IPS-18c (cell line): ENCODE measurements around the gene CCDC187.
"Not testable (repeated sequence)": the region's sequence is repeated elsewhere in the genome, so short reads cannot be mapped to it uniquely, and the experiment has no call there.

ENCODE experiments used
- H3K4me3 ChIP-seq: 2 replicates; pipeline ENCODE4 v1.7.0; 2013; ENCODE audit warnings: low read depth, mild to moderate bottlenecking, low read length, moderate library complexity; ENCODE audit not compliant: insufficient read depth
- H3K9me3 ChIP-seq: one replicate; pipeline ENCODE4 v1.6.1; 2013; ENCODE audit warnings: mild to moderate bottlenecking, low read length, moderate library complexity; ENCODE audit not compliant: control insufficient read depth, insufficient read depth

The CCDC187 gene

DNA sequence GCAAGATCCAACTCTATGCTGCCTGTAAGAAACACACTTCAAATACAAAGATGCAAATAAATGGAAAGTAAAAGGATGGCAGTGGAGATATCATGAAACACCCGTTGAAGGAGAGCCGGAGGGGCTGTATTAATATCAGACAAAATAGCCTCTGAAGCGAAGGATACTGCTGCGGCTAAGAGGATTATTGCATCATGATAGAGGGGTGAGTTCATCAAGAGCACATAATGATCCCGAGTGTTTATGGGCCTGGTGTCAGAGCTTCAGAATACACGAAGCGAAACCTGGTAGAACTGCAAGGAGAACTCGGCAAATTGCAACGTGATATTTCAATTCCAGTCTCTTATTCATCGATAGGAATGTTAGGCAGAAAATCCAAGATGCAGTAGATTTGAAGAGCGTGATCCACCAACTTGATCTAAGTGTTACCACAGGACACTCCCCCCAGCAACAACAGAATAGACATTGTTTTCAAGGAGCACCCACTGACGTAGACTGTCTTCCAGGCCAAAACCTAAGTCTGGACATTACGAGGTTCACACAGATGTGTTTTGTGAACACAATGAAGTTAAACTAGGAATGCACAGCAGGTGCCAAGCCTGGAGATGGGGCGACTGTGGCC, 30.5 kb downstream of the CCDC187 start:
- H3K9me3 ChIP-seq = no peaks in the 10 kb centered on the region
- no peak overlapping the region for H3K4me3 ChIP-seq

GRCh38 chr9:136270173-136270705, 33.7 kb downstream of the CCDC187 start:
- peaks cover 2% of the 10 kb centered on the region for H3K9me3 ChIP-seq

GRCh38 chr9:136268735-136269134, 35.2 kb downstream of the CCDC187 start:
- H3K4me3 ChIP-seq = no peak overlapping the region
- peaks cover 2% of the 10 kb centered on the region for H3K9me3 ChIP-seq

More at GRCh38 chr9:136270173-136270705, 33.7 kb downstream of the CCDC187 start:
- H3K4me3 ChIP-seq = no peak overlapping the region

GRCh38 chr9:136268318-136268717, 35.6 kb downstream of the CCDC187 start:
- Histone ChIP-seq H3K4me3 (no peak overlapping the region), H3K9me3 (peaks cover 2% of the 10 kb centered on the region)

- H3K4me3 ChIP-seq = peak overlapping the region; percentile 71
Observed at GRCh38 chr9:136267261-136268111, 36.4 kb downstream of the CCDC187 start.

GRCh38 chr9:136266641-136267040, 37.3 kb downstream of the CCDC187 start:
- H3K9me3 ChIP-seq, H3K4me3 ChIP-seq: not testable (repeated sequence)

More at GRCh38 chr9:136267261-136268111, 36.4 kb downstream of the CCDC187 start:
- H3K9me3 ChIP-seq = peaks cover 2% of the 10 kb centered on the region

DNA sequence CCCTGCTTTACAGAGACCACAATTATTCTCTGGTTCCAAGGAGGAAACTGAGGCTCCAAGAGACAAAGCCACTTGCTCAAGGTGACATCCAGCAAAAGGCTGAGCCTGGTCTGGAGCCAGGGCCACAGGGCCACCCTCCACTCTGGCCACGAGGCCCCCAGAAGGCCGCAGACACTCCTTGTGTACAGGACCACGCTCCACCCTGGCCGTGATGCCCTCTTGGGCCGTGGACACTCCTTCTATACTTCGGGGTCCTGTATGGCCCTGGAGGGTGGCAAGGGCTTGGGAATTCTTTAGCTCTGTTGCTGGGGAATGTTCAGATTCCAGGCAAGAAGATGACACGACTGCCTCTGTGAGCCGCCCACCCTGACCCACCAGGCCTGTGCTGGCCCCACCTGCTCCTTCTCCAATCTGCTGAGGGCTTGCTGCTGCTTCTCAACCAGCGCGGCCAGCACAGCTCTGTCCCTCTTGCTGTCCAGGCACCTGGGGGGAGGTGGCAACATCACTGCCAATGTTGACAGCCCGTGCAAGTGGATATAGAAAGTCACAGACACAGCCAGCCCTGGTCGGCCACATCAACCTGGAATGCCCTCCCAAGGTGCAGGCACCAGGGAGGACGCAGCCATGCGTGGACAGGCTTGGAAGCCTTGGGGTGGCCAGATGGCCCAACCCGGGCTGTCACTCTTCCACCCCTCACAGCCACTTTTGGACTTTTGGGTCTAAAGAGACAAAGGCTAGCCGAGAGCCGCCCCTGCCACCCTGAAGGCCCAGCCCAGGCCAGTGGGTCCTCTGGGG, 38.1 kb downstream of the CCDC187 start:
- H3K9me3 ChIP-seq = peaks cover 2% of the 10 kb centered on the region
- H3K4me3 ChIP-seq = no peak overlapping the region

GRCh38 chr9:136264441-136265405, 39.2 kb downstream of the CCDC187 start:
- Histone ChIP-seq H3K9me3 (peaks cover 2% of the 10 kb centered on the region), H3K4me3 (no peak overlapping the region)

- H3K4me3 ChIP-seq = no peak overlapping the region
- H3K9me3 ChIP-seq = peaks cover 2% of the 10 kb centered on the region
Observed at GRCh38 chr9:136264031-136264430, 39.9 kb downstream of the CCDC187 start.

DNA sequence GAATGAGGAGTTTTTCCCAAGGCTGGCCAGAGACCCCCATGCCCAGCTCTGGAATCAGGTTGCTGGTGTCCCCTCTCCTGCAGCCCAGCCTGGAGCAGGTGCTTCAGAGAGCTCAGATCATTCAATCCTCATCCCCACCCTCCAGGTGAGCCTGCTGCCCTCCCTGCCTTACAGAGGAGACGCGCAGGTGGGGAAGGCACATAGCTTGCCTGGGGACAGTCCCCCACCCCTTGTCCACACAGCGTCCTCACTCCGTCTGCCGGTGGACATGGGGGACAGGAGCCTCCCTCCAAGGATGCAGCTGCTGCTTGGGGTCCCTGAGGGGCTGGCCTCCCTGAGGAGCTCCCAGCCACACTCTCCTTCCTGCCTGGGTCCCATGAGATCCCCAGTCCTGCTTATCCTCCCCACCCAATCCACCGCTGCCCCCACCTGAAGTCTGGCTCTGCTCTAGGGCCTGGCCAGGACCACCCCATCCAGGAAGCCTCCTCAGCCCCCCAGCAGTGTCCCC, 41.2 kb downstream of the CCDC187 start:
- peaks cover 2% of the 10 kb centered on the region for H3K9me3 ChIP-seq
- no peak overlapping the region for H3K4me3 ChIP-seq

GRCh38 chr9:136261686-136262430, 42.0 kb downstream of the CCDC187 start:
- Histone ChIP-seq H3K9me3 (peaks cover 2% of the 10 kb centered on the region), H3K4me3 (no peak overlapping the region)

DNA sequence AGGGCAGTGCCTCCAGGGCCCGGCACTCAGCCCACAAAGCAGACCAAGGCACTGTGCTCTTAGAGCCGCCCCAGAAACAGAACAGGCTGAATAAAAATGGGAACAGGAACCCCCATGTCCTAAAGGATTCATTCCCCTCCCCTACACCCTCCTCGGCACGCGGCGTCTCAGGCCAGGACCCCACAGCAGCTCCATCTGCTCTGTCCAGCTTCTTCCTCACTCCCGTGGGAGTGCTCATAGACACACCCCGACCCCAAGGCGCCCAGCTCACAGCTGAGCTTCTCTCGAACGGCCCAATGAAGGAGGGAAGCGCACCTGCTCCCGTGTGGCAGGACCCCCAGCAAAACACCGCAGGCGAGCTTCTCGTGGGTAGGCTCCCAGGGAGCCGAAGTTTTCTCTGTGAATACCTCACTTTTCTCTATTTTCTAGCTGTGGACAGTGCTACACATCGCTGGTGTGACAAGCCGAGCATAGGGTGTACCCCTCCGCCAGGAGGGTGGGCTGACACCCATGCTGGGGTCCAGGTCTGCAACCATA, 42.9 kb downstream of the CCDC187 start:
- Histone ChIP-seq H3K9me3 (peaks cover 2% of the 10 kb centered on the region), H3K4me3 (no peak overlapping the region)

GRCh38 chr9:136260521-136260920, 43.4 kb downstream of the CCDC187 start:
- H3K9me3 ChIP-seq = peaks cover under 1% of the 10 kb centered on the region
- H3K4me3 ChIP-seq = no peak overlapping the region

- Histone ChIP-seq H3K9me3 (no peaks in the 10 kb centered on the region), H3K4me3 (no peak overlapping the region)
Observed at GRCh38 chr9:136259836-136260235, 44.1 kb downstream of the CCDC187 start.

DNA sequence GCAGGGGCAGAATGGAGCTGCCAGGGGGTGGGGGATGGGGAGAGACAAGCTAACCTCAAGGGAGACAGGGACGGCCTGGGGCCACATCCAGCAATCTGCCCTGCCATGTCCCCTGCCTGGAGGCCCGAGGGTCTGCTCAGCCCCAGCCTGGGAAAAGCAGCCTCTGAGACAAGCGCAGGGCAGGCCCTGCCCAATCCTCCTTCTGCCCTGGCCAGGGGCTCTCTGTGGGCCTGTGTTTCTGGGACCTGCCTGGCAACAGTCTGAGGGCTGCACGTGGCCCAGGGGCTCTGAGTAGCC, 44.4 kb downstream of the CCDC187 start:
- H3K4me3 ChIP-seq = no peak overlapping the region
- no peaks in the 10 kb centered on the region for H3K9me3 ChIP-seq
